ELF-1 (cell line): ENCODE measurements around the gene HS3ST4.
A peak's percentile ranks its signal among the peaks of the same experiment; 100 is the strongest.
"Not testable (repeated sequence)": the region's sequence is repeated elsewhere in the genome, so short reads cannot be mapped to it uniquely, and the experiment has no call there.

Source experiments
- DNase-seq: peaks from one replicate; pipeline ENCODE4 v3.0.0-alpha.2; 2016; ENCODE audit warnings: low read depth, low spot score

The HS3ST4 gene

GRCh38 chr16:26091511-26091910 is 399.8 kb downstream of the HS3ST4 start:
- no peak for DNase-seq

DNA sequence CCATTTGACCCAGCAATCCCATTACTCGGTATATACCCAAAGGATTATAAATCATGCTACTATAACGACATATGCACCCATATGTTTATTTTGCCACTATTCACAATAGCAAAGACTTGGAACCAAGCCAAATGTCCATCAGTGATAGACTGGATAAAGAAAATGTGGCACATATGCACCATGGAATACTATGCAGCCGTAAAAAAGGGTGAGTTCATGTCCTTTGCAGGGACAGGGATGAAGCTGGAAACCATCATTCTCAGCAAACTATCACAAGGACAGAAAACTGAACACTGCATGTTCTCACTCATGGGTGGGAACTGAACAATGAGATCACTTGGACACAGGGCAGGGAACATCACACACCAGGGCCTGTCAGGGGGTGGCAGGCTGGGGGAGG is 406.4 kb downstream of the HS3ST4 start:
- not testable (repeated sequence) for DNase-seq

- no peak for DNase-seq
Observed at GRCh38 chr16:26102369-26102768, 410.6 kb downstream of the HS3ST4 start.

- DNase-seq = no peak
Observed at GRCh38 chr16:26108836-26109505, 417.2 kb downstream of the HS3ST4 start.

DNA sequence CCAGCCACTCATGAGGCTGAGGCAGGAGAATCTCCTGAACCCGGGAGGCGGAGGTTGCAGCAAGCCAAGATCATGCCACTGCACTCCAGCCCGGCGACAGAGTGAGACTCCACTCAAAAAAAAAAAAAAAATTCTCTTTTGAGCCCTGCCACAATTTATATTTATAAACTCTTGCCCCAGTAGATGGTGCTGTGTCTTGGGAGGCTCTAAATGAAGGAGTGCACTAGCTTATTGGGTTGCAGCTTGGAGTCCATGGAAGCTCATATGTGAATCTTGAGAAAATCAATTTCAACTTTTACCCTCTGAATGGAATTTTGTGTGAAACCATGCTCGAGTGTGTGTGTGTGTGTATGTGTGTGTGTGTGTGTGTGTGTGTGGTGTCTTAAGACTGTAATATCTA is 420.1 kb downstream of the HS3ST4 start:
- no peak for DNase-seq

GRCh38 chr16:26118575-26118974 is 426.8 kb downstream of the HS3ST4 start:
- peak; percentile 18 for DNase-seq

GRCh38 chr16:26120729-26121128 is 429.0 kb downstream of the HS3ST4 start:
- DNase-seq = no peak

DNA sequence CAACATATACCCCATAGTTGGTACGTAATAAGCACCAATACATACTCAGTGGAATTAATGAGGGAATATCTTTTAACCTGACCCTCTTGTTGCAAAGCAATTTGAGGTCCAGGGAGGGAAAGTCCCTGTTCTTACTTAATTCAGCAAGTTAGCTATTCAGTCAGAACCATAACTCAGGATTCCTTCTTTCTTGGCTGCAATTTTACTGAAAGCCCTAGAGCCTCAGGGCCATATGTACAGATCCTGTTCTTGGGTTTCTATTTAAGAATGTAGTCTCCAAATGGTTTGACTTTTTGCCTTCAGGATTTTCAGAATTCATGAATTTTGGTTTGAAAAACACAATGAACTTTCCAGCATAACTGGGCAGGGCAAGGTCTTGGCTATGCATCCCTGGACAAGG is 436.5 kb downstream of the HS3ST4 start:
- no peak for DNase-seq

GRCh38 chr16:26129997-26130396 is 438.2 kb downstream of the HS3ST4 start:
- DNase-seq = no peak

DNA sequence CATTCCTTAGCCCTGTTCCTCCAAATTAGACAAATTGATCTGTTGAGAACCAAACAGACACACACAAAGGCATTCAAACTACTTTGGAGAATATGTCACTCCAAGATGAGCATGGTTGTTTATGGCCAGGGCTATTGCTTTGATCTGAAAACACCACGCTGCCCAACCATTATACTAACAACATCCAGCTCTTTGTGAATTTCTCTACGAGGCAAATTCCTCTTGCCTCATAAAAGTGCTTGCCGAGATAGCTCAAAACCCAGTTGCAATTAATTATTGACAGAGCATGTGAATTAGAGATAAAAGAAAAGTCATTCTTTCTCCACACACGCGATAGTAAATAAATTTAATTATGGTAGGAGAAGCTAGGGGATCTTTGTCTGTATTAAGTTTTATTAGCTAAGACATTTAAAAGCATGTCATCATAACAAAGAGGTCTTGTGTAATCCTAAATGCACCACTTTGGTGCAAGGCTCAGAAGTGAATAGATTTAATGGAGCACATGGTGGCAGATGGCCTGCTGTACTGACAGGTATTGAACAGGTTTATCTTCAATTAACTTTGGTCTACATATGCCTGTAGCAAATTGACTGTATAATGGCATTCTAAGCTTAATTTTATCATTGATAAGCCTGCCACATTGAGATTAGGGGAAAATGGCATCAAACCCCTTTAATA is 441.8 kb downstream of the HS3ST4 start:
- DNase-seq = peak; percentile 70

GRCh38 chr16:26134588-26134987 is 442.8 kb downstream of the HS3ST4 start:
- no peak for DNase-seq

- DNase-seq = no peak
Observed at GRCh38 chr16:26137956-26138355, 446.2 kb downstream of the HS3ST4 start.

DNA sequence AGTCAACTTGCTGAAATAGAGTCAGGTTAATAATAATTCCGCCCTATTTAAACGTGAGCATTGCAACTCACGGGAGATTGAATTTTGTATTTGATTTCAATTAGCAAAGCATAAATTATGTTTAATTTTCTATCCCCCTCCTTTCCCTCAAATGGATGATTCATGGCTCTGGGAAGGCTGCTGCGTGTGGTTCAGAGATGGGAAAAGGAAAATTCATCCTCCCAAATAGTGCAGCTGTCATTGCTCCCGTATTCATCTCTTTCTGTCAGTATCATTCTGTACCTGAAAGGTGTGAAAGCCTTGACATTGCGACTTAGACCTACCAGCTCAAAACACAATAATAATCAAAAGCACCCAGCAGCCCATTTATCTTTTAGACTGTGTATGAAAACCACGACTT is 447.3 kb downstream of the HS3ST4 start:
- DNase-seq = no peak

DNA sequence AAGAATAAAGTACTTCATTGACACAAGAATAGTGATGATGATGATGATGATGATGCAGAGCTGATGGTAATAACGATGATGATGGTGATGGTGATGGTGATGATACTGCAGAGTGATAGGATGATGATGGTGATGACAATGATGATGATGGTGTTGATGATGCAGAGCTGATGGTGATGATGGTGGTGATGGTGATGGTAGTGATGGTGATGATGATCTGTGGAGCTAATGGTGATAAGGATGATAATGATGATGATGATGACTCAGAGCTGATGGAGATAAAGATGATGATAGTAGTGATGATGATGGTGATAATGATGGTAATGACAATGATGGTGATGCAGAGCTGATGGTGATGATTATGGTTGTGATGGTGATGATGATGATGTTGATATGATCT is 448.1 kb downstream of the HS3ST4 start:
- DNase-seq = no peak

- DNase-seq = no peak
Observed at GRCh38 chr16:26149364-26150190, 457.8 kb downstream of the HS3ST4 start.

GRCh38 chr16:26155221-26155620 is 463.5 kb downstream of the HS3ST4 start:
- no peak for DNase-seq

GRCh38 chr16:26157319-26157718 is 465.6 kb downstream of the HS3ST4 start:
- DNase-seq = no peak

DNA sequence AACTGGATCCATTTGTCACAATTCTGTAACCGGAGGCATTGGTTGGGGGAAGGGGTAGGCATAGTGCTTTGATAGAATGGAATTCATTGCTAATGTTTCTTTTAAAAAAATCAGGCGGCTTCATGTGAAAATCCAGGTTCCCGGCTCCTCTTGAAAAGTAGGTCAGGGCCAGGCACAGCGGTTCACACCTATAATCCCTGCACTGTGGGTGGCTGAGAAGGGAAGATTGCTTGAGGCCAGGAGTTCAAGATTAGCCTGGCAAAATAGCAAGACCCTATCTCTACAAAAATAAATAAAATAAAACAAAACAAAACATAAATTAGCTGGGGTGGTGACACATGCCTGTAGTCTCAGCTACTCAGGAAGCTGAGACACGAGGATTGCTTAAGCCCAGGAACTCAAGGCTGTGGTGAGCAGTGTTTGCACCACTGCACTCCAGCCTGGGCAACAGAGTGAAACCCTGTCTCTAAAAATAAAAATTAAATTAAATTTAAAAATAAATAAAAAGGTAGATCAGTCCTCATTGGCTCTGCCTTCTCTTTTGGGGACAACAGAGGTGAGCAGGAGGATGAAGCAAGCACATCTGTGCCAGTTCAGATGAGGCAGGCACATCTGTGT is 466.5 kb downstream of the HS3ST4 start:
- no peak for DNase-seq

GRCh38 chr16:26161461-26162180 is 469.9 kb downstream of the HS3ST4 start:
- DNase-seq = no peak

DNA sequence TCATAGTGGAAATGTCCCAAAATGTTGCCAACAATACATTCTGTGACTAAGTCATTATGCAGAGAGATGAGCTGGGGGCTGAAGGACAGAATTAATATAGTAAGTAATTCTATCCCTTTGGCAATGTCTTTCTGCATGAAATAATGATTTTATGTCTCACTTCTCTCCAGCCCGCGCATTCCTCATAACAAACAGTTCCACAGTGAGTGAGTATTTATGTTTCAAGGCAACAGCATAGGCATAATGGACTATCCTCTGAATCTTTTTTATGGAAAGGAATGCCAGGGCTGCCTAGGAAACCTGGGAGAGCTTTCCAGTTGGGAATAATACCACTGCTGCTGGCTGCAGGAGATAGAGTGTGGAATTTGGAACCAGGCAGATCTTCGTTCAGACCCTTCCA is 477.7 kb downstream of the HS3ST4 start:
- no peak for DNase-seq

DNA sequence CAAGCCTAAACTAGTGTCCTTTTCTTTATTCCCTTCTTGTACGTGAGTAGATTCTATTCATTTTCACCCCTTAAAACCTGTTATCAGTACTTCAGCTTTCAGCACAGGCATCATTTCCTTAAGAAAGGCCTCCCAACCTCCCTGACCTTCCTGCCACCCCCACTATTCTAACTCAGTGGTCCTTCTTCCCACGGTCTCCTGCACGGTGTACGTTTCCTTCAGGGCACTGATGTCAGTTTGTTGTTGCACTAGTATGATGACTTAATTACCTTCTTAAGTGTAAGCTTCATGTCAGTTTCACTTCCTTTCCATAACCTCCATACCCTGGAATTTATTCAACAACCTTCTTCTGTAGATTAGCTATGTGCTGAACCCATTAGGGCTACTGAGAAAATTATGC is 484.2 kb downstream of the HS3ST4 start:
- no peak for DNase-seq

DNA sequence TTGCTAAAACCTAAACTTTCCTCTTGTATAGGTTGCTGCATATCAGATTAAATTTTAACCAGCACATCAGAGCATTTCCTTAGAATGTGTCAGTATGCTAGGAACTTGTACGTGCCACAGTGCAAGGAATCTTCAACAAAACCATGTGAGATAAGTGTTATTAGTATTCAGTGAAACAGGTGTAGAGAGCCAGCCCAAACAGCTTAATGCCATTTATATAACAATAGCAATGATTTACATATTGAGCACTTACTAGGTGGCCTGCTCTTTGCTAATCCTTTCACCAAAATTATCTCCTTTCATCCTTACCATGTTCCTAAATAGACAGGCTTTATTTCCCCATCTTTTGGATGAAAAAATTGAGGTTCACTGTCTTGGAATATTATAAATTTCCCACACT is 485.7 kb downstream of the HS3ST4 start:
- no peak for DNase-seq
